Hepatic stellate cell (primary cell): ENCODE measurements around the gene GUCY2C.

Source experiments
- DNase-seq: peaks from one replicate; pipeline ENCODE4 v3.0.0; 2011; ENCODE audit warnings: low spot score

Gene GUCY2C

GRCh38 chr12:14567351-14568162 is 128.8 kb downstream of the GUCY2C start, which contains the start of gene PLBD1:
TSS of gene PLBD1 (minus strand) at chr12:14567883. CDS start at chr12:14567696, 187 bp downstream.
- DNase-seq = no peak

GRCh38 chr12:14564336-14564959 is 132.0 kb downstream of the GUCY2C start:
- DNase-seq = no peak

GRCh38 chr12:14563046-14563445 is 133.4 kb downstream of the GUCY2C start:
- DNase-seq = no peak
